ENCODE data around the gene CTCF. TPM values are rescaled to one million over a fixed set of nuclear protein-coding genes. Genes with fewer than 3 reads are reported as not detected.

The CTCF gene
- total and polyA plus RNA-seq, 12 donors: 11.9 to 31.0 (median 23.8) TPM

DNA sequence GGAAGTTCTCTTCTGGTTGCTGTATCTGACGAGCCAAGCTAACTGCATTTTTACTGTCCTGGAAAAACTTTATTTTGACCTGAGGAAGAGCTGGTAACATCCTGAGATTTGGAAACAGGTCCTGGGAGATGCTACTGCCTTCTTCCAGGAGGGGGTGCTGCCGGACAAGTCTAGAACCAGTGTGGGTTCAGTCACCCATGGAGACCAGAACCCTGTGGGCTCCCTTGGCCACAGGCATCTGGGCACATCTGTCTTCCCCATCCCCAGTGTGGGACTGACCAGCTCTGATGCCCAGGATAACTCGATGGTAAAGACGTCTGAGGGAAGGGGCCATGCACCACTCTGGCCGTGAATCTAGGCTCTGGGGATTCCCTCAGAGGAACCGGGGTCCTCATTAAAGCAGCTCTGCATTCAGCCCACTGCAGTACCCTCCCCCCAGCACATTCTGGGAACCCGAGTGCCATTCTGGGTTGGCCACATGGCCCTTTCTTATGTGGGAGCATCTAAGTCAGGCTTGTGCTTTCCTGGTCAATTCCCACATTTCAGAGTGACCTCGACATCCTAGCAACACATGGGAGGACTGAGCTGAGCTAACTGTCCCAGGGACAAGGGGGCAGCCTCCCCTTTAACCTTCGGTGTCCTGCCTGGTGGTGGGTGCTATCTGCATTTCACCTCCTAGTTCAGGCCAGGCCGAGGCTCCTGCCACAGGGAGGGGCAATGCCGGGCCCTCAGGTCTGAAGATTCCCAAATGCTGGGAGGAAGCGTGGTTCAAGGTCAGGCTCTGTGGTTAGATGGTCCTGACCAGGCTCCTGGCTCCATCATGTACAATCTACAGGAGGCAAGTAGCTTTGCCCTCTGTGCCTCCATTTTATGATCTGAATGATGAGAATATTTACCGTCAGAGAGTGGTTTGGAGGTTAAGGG, 110.7 kb downstream of the CTCF start:
- no peaks in the 10 kb centered on the region for H3K9me3 ChIP-seq
- H3K4me1 ChIP-seq: peaks cover 13 to 56% (median 31%) of the 10 kb centered on the region in 9 donors
- H3K36me3 ChIP-seq: peaks cover 0 to 13% (median 0%) of the 10 kb centered on the region in 9 donors
- ATAC-seq (peak; percentile 41 to 82 (median 62)), DNase-seq (peak; percentile 66 to 77)
- peak; percentile 57 to 86 (median 77) for TF ChIP-seq CTCF (IDR thresholded peaks at IDR 0.05)
- intact Hi-C loops (cut with DNase I): loop anchor here (2.0 to 10.0 kb wide), 18 partner anchors 44 to 392 kb away; partner anchors contain the start of genes RANBP10 (in 6 of the 10), TSNAXIP1 (in 6 of the 10), CENPT (in 1 of the 10) and CTRL (in 1 of the 10)
- peak overlapping the region; percentile 61 to 89 (median 81) for H3K27ac ChIP-seq
- no peaks in the 10 kb centered on the region for H3K27me3 ChIP-seq
- H3K4me3 ChIP-seq: no peak overlapping the region
- 42 to 52% methylated on average over 13 of the region's 13 CpGs for WGBS, 2 donors

- ATAC-seq: peak; percentile 38 to 84 (median 80)
- peak overlapping the region; percentile 61 to 89 (median 81) for H3K27ac ChIP-seq
- H3K4me1 ChIP-seq: peaks cover 13 to 46% (median 28%) of the 10 kb centered on the region in 9 donors
- peak overlapping the region in 2 of 10 donors; percentile 3 to 5 for H3K4me3 ChIP-seq
- H3K27me3 ChIP-seq: no peaks in the 10 kb centered on the region
- intact Hi-C loops (cut with DNase I): loop anchor here (2.0 to 10.0 kb wide), 19 partner anchors 43 to 391 kb away; partner anchors contain the start of genes RANBP10 (in 6 of the 10), TSNAXIP1 (in 6 of the 10), GFOD2 (in 2 of the 10) and CENPT (in 1 of the 10)
- 48 to 52% methylated on average over 21 of the region's 21 CpGs for WGBS, 2 donors
- H3K9me3 ChIP-seq: no peaks in the 10 kb centered on the region
- peaks cover 0 to 13% (median 0%) of the 10 kb centered on the region in 9 donors for H3K36me3 ChIP-seq
- no peak for TF ChIP-seq CTCF (IDR thresholded peaks at IDR 0.05)
- DNase-seq: peak; percentile 76 to 86
These were observed 111.6 kb downstream of the CTCF start for GRCh38 chr16:67673712-67674580.

DNA sequence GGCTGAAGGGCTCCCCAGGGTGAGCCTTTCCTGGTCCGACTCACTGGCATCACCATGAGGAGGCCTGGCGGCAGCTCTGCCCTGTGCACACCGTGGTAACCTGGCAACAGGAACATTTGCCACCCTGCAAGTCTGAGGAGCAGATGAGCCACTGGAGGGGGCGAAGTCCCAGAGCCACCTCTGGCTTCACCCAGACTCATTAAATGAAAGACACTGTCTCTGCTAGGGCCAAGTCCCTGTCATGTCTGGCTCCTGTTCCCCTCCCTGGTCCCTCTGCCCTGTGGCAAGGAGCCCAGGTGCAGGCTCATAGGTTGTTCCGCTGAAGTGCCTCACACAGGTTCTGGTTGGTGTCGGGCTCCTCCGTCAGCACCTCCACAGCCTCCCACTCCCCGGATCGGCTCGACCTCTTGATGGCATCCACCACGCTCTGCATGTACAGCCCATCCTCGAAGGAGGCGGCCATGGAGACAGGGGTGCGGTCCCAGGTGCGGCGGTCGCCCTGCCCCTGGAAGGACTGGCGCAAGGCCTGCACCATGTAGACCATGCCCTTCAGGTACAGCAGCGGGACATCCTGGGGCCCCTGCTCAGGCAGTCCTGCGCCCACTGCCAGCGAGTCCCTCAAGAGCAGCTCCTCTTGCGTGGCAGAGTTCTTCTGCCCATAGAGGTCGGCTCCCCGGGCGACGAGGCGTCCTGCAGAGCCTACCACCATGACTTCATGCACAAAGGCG, 112.7 kb downstream of the CTCF start:
- no peak for TF ChIP-seq CTCF (IDR thresholded peaks at IDR 0.05)
- no peaks in the 10 kb centered on the region for H3K27me3 ChIP-seq
- no peak overlapping the region for H3K4me3 ChIP-seq
- intact Hi-C loops (cut with DNase I): loop anchor here (2.0 to 10.0 kb wide), 19 partner anchors 37 to 390 kb away; partner anchors contain the start of genes RANBP10 (in 6 of the 10), TSNAXIP1 (in 6 of the 10), GFOD2 (in 3 of the 10) and CENPT (in 1 of the 10)
- no peaks in the 10 kb centered on the region for H3K9me3 ChIP-seq
- peaks cover 0 to 15% (median 0%) of the 10 kb centered on the region in 9 donors for H3K36me3 ChIP-seq
- H3K4me1 ChIP-seq: peaks cover 13 to 44% (median 28%) of the 10 kb centered on the region in 9 donors
- 96% methylated on average over 28 of the region's 28 CpGs for WGBS, 2 donors
- H3K27ac ChIP-seq: peak overlapping the region in 8 of 10 donors; percentile 61 to 89 (median 83)
- no peak for DNase-seq
- ATAC-seq: peak in 1 of 8 donors; percentile 19
